Thyroid gland (tissue), 4 donors: Measurements from ENCODE around the gene CCDC136.

ENCODE experiments used
- CTCF ChIP-seq, 6 experiments: fragments of 200-600 bp in 3 of 6; fragments of 450-650 bp in 3 of 6; sonication (generic) in 3 of 6; IDR thresholded peaks; one replicate each; pipeline ENCODE4 v1.5.1; 2016 to 2019; ENCODE audit warnings: antibody characterized with exemption in 6 of 6, mild to moderate bottlenecking in 2 of 6, inconsistent platforms in 1 of 6, moderate library complexity in 1 of 6
- POLR2A ChIP-seq, 2 donors: fragments of 450-650 bp; IDR thresholded peaks; one replicate each; pipeline ENCODE4 v1.6.1; 2017; ENCODE audit warnings: antibody characterized with exemption in 2 of 2, mild to moderate bottlenecking in 2 of 2, moderate library complexity in 1 of 2

GRCh38 chr7:128770233-128770632, 21.5 kb upstream of the CCDC136 start:
- no peak for TF ChIP-seq CTCF (IDR thresholded peaks at IDR 0.05)
- TF ChIP-seq POLR2A (IDR thresholded peaks at IDR 0.05): no peak
